GM12891 (cell line): ENCODE results near the gene CHCHD6.

Experiments
- DNase-seq: peaks from one replicate; pipeline ENCODE4 v3.0.0; 2011; ENCODE audit warnings: low spot score; ENCODE audit not compliant: insufficient read length
- FAIRE-seq: peaks from 2 replicates; lab custom pipeline; 2011; peaks lifted over from hg19 to GRCh38; lab: Jason Lieb, UNC
- PAX5 ChIP-seq: IDR thresholded peaks from 2 replicates; pipeline ENCODE4 v1.6.1; 2011; ENCODE audit warnings: low read length, moderate library complexity, mild to moderate bottlenecking; ENCODE audit not compliant: insufficient read depth, severe bottlenecking
- POLR2A ChIP-seq: IDR thresholded peaks from 2 replicates; pipeline ENCODE4 v1.6.1; 2011; ENCODE audit warnings: low read depth, low read length, control low read depth
- POLR2AphosphoS5 ChIP-seq: IDR thresholded peaks from 2 replicates; pipeline ENCODE4 v1.6.1; 2011; ENCODE audit warnings: low read depth, low read length, control low read depth
- POU2F2 ChIP-seq: IDR thresholded peaks from 2 replicates; pipeline ENCODE4 v1.6.1; 2011; ENCODE audit warnings: low read depth, mild to moderate bottlenecking, control low read depth, low read length, moderate library complexity
- SPI1 ChIP-seq: IDR thresholded peaks from 2 replicates; pipeline ENCODE4 v1.6.1; 2011; ENCODE audit warnings: low read depth, low read length, control low read depth
- TAF1 ChIP-seq: IDR thresholded peaks from 2 replicates; pipeline ENCODE4 v1.6.1; 2011; ENCODE audit warnings: low read depth, low read length, control low read depth

CHCHD6 gene

GRCh38 chr3:126960604-126960995 is 256.6 kb downstream of the CHCHD6 start:
- no peak for TF ChIP-seq POLR2A
- TF ChIP-seq PAX5: no peak
- TF ChIP-seq POU2F2: no peak
- DNase-seq (no peak), FAIRE-seq (no peak)

GRCh38 chr3:126961191-126961790 is 257.3 kb downstream of the CHCHD6 start:
- peak; percentile 47 for DNase-seq
- TF ChIP-seq TAF1: no peak
- TF ChIP-seq SPI1: no peak
- no peak for TF ChIP-seq POU2F2
- TF ChIP-seq POLR2A: no peak
- TF ChIP-seq POLR2AphosphoS5: no peak
- no peak for TF ChIP-seq PAX5

GRCh38 chr3:126961791-126962461 is 257.9 kb downstream of the CHCHD6 start:
- no peak for FAIRE-seq
- no peak for DNase-seq
- TF ChIP-seq POLR2A (no peak), SPI1 (no peak), POLR2AphosphoS5 (no peak), POU2F2 (no peak)

More at GRCh38 chr3:126961191-126961790, 257.3 kb downstream of the CHCHD6 start:
- peak; percentile 71 for FAIRE-seq

- TF ChIP-seq POLR2AphosphoS5 (no peak), PAX5 (no peak), SPI1 (no peak), POLR2A (no peak), TAF1 (no peak), POU2F2 (no peak)
- DNase-seq (no peak), FAIRE-seq (no peak)
Measured at GRCh38 chr3:126962756-126963155, 258.7 kb downstream of the CHCHD6 start.

- DNase-seq (no peak), FAIRE-seq (no peak)
- TF ChIP-seq SPI1 (no peak), PAX5 (no peak), POLR2A (no peak)
Measured at GRCh38 chr3:126963261-126964190, 259.5 kb downstream of the CHCHD6 start.

- TF ChIP-seq POLR2AphosphoS5 (no peak), POU2F2 (no peak), TAF1 (no peak), POLR2A (no peak), PAX5 (no peak), SPI1 (no peak)
- DNase-seq (no peak), FAIRE-seq (no peak)
Measured at GRCh38 chr3:126964261-126964660, 260.2 kb downstream of the CHCHD6 start.

- FAIRE-seq: no peak
- TF ChIP-seq POLR2A (no peak), POLR2AphosphoS5 (no peak), PAX5 (no peak), POU2F2 (no peak), TAF1 (no peak), SPI1 (no peak)
- no peak for DNase-seq
Measured at GRCh38 chr3:126964950-126965349, 260.9 kb downstream of the CHCHD6 start.

- no peak for DNase-seq
- TF ChIP-seq TAF1 (no peak), POLR2AphosphoS5 (no peak), POU2F2 (no peak), PAX5 (no peak), POLR2A (no peak), SPI1 (no peak)
- FAIRE-seq: no peak
Measured at GRCh38 chr3:126965526-126966080, 261.6 kb downstream of the CHCHD6 start.

GRCh38 chr3:126967386-126967785 is 263.3 kb downstream of the CHCHD6 start:
- DNase-seq: no peak
- FAIRE-seq: no peak

More at GRCh38 chr3:126967386-126967785, 263.3 kb downstream of the CHCHD6 start:
- TF ChIP-seq PAX5 (no peak), TAF1 (no peak), SPI1 (no peak), POLR2A (no peak), POLR2AphosphoS5 (no peak)
